Measurements from ENCODE around the gene SIGLEC1. TPM values are rescaled to one million over a fixed set of nuclear protein-coding genes. Genes with fewer than 3 reads are reported as not detected.

The SIGLEC1 gene
- total RNA-seq, 6 experiments from 2014 or later = not detected

DNA sequence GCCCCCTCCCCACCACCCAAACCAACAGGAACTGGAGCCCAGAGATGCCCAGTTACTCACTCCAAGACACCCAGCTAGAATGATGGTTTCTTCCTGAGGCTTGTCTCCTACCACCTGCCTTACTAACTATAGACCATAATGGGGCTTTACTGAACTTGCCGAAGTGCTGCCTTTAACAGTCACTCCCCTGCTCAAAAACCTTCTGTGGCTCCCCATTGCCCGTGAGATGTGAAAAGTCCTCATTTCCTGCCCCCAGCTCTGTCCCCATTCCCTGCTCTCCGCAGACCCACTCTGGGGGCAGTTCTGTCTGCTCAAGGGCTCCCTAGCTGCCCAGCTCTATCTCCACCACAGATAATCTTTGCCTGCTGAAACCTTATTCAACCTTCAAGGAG is 4.9 kb downstream of the SIGLEC1 start:
- H3K27ac Mint-ChIP-seq = no peak overlapping the region
- H3K4me1 Mint-ChIP-seq (ENCODE audit: low read depth) = peaks cover 7% of the 10 kb centered on the region; the same call in 1 of the 2 replicates
- no peak for DNase-seq
- no peaks in the 10 kb centered on the region for H3K36me3 Mint-ChIP-seq (ENCODE audit: low read depth)
- no peak overlapping the region for H3K4me3 Mint-ChIP-seq
- TF ChIP-seq, protein P1, sequence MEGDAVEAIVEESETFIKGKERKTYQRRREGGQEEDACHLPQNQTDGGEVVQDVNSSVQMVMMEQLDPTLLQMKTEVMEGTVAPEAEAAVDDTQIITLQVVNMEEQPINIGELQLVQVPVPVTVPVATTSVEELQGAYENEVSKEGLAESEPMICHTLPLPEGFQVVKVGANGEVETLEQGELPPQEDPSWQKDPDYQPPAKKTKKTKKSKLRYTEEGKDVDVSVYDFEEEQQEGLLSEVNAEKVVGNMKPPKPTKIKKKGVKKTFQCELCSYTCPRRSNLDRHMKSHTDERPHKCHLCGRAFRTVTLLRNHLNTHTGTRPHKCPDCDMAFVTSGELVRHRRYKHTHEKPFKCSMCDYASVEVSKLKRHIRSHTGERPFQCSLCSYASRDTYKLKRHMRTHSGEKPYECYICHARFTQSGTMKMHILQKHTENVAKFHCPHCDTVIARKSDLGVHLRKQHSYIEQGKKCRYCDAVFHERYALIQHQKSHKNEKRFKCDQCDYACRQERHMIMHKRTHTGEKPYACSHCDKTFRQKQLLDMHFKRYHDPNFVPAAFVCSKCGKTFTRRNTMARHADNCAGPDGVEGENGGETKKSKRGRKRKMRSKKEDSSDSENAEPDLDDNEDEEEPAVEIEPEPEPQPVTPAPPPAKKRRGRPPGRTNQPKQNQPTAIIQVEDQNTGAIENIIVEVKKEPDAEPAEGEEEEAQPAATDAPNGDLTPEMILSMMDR (IDR thresholded peaks at IDR 0.05) = no peak
- no peaks in the 10 kb centered on the region for H3K9me3 Mint-ChIP-seq
- H3K27me3 Mint-ChIP-seq (ENCODE audit: insufficient read depth) = peaks cover 10% of the 10 kb centered on the region

DNA sequence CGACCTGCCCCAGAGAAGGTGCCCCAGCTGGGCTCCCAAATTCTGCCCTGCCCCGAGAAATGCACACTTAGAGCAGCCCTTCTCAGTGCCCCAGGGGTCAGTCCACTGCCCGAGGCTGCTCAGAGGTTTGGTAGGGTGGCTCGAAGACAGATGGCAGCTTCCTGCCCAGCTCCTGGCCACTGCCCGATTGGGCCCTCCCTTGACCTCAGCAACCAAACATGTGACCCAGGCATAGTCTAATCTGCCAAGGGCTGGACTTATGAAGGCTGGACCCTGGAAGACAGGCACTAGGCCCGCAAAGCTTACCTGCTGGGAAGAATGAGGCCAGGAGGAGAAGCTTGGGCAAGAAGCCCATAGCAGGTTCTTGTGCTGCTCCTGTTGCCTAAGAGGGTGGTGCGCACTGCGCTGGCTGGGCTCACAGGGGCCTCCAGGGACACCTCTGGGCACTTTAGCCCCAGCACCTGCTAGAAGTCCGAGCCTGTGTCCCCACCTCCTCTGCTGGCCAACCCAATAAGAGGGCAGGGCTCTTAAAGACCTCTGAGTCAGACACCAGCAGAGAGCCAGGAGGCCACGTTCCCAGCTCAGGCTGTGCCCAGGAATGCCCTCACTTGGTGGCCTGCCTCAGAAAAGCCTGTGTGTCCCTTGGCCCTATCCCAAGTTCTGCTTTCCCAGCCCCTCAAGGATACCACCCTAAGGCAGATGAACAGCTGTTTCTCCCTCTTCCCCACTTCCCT is 5.5 kb downstream of the SIGLEC1 start:
- peaks cover 7% of the 10 kb centered on the region; the same call in 1 of the 2 replicates for H3K4me1 Mint-ChIP-seq (ENCODE audit: low read depth)
- no peaks in the 10 kb centered on the region for H3K9me3 Mint-ChIP-seq
- H3K27ac Mint-ChIP-seq = no peak overlapping the region
- DNase-seq = peak; percentile 33
- no peak overlapping the region for H3K4me3 Mint-ChIP-seq
- TF ChIP-seq, protein P1 (IDR thresholded peaks at IDR 0.05) = no peak
- H3K27me3 Mint-ChIP-seq (ENCODE audit: insufficient read depth) = peaks cover 10% of the 10 kb centered on the region
- H3K36me3 Mint-ChIP-seq (ENCODE audit: low read depth) = no peaks in the 10 kb centered on the region

- Mint-ChIP-seq H3K27ac (no peak overlapping the region), H3K36me3 (ENCODE audit: low read depth) (no peaks in the 10 kb centered on the region), H3K9me3 (no peaks in the 10 kb centered on the region), H3K4me1 (ENCODE audit: low read depth) (peaks cover 7% of the 10 kb centered on the region; the same call in 1 of the 2 replicates), H3K4me3 (no peak overlapping the region), H3K27me3 (ENCODE audit: insufficient read depth) (peaks cover 9% of the 10 kb centered on the region)
- TF ChIP-seq, protein P1 (IDR thresholded peaks at IDR 0.05) = no peak
- no peak for DNase-seq
Measured at GRCh38 chr20:3705970-3706739, 6.2 kb downstream of the SIGLEC1 start.

GRCh38 chr20:3705491-3705969 is 6.9 kb downstream of the SIGLEC1 start:
- no peak for DNase-seq
- H3K4me1 Mint-ChIP-seq (ENCODE audit: low read depth) = peaks cover 7% of the 10 kb centered on the region; the same call in 1 of the 2 replicates
- no peak overlapping the region for H3K27ac Mint-ChIP-seq
- no peak overlapping the region for H3K4me3 Mint-ChIP-seq
- H3K9me3 Mint-ChIP-seq = no peaks in the 10 kb centered on the region
- H3K36me3 Mint-ChIP-seq (ENCODE audit: low read depth) = no peaks in the 10 kb centered on the region
- H3K27me3 Mint-ChIP-seq (ENCODE audit: insufficient read depth) = peaks cover 9% of the 10 kb centered on the region
- TF ChIP-seq, protein P1 (IDR thresholded peaks at IDR 0.05) = no peak

DNA sequence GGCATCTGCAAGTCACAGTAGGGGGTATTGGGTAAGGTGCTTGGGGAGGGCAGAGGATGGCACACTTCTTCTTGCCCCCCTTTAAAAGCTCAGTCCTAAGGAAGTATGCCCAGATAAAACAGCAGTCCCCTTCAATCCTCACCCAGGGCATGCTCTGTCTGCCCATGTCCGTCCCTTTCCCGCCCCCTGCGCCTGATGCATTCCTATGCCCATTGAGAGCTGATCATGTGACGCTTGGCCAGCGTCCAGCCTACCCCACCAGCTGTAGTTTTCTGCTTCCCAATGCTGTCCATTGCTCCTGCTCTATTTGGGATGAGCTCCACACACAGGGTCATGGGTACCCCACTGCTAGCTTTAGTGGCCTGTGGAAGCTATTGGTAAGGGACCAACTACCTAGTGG is 8.3 kb downstream of the SIGLEC1 start:
- H3K27me3 Mint-ChIP-seq (ENCODE audit: insufficient read depth) = peaks cover 9% of the 10 kb centered on the region
- no peaks in the 10 kb centered on the region for H3K36me3 Mint-ChIP-seq (ENCODE audit: low read depth)
- no peak for DNase-seq
- no peak overlapping the region for H3K27ac Mint-ChIP-seq
- no peaks in the 10 kb centered on the region for H3K9me3 Mint-ChIP-seq
- TF ChIP-seq, protein P1 (IDR thresholded peaks at IDR 0.05) = no peak
- peaks cover 7% of the 10 kb centered on the region; the same call in 1 of the 2 replicates for H3K4me1 Mint-ChIP-seq (ENCODE audit: low read depth)
- H3K4me3 Mint-ChIP-seq = no peak overlapping the region
